Fibroblast of pulmonary artery (primary cell): ENCODE results near the gene UBXN2A.

Source experiments
- DNase-seq: peaks from one replicate; pipeline ENCODE4 v3.0.0-alpha.2; 2010; ENCODE audit warnings: low read depth
- H3K4me3 ChIP-seq: replicated peaks from 2 replicates; pipeline ENCODE4 v1.5.1; 2011; ENCODE audit warnings: low read depth, mild to moderate bottlenecking, control low read depth, low read length, moderate library complexity
- CTCF ChIP-seq: IDR thresholded peaks from 2 replicates; pipeline ENCODE4 v1.5.1; 2011; ENCODE audit warnings: mild to moderate bottlenecking, control low read depth, low read length, inconsistent platforms; ENCODE audit errors: missing control alignments

Gene UBXN2A

DNA sequence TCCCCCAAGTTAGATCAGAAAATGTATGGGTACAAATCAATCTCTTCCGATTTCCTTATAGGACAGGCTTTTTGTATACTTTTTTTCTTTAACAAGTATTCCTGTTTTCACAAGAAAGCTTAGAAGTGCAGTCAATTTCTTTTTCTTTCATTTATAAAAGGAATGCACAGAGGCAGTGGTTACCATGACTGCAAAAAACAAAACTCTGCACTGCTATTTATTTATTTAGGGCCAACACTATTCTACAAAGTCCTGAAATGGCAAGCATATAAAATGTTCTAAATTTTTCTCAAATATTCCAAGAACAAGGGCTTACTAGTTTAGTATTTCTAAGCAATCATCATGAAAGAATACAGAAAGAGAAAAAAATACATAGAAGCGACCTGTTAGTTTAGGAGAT is 35.6 kb upstream of the UBXN2A start:
- no peak overlapping the region for H3K4me3 ChIP-seq
- no peak for TF ChIP-seq CTCF
- peak; percentile 47 for DNase-seq

GRCh38 chr2:23905155-23905554 is 35.1 kb upstream of the UBXN2A start:
- H3K4me3 ChIP-seq, result no peak overlapping the region
- DNase-seq, result no peak
- no peak for TF ChIP-seq CTCF

- TF ChIP-seq CTCF, result no peak
- DNase-seq, result no peak
Observed at GRCh38 chr2:23912054-23912453, 28.2 kb upstream of the UBXN2A start.

GRCh38 chr2:23915327-23915726 is 24.9 kb upstream of the UBXN2A start:
- H3K4me3 ChIP-seq, result no peak overlapping the region
- TF ChIP-seq CTCF, result no peak
- no peak for DNase-seq

More at GRCh38 chr2:23912054-23912453, 28.2 kb upstream of the UBXN2A start:
- no peak overlapping the region for H3K4me3 ChIP-seq

DNA sequence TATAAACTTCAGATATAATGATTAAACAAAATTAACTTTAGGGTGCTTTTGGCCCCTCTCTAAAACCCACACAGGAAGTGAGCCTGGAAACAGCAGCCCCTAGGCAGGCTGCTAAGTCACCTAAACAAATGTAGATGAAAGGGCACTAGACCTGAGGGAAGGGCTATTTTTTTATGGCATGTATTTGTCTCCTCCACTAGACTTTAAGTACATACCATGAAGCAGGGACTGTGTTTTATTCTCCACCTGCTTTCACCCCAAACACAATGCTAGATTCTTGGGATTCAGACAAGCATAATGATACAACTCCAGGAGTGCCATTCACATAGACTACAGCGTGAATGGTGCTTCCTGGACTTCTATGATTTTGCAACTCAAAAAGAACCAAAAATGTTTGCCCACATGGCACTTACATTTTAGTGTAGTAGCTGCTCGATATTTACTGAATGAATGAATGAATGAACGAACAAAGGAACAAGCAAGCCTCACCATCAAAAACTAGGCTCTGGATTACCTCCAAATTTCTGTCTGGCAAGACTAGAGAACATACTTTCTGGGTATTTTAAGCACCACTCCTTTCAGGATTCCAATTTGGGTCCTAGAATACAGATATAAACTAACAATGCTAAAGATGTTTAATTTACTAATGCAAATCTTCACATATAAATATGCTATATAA is 23.4 kb upstream of the UBXN2A start:
- DNase-seq, result no peak
- TF ChIP-seq CTCF, result no peak

DNA sequence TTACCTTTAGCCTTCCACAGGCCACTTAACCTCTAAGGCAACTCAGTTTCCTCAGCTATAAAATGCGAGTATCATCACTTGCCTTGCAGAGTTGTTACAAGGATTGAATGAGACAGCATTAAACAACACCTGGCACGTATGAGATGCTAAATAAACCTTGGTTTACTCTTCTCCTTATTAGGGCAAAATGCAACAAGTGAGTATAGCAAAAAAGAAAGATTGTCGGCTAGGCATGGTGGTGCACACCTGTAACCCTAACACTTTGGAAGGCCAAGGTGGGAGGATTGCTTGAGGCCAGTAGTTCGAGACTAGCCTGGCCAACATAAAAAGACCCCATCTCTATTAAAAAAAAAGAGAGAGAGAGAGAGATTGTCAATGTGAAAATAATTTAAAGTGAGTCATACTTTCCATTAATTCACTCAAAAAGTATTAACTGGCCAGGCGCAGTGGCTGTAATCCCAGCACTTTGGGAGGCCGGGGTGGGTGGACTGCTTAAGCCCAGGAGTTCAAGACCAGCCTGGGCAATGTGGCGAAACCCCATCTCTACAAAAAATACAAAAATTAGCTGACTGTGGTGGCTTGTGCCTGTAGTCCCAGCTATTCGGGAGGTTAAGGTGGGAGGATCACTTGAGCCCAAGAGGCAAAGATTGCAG is 21.3 kb upstream of the UBXN2A start:
- no peak for TF ChIP-seq CTCF
- DNase-seq, result no peak
- no peak overlapping the region for H3K4me3 ChIP-seq

More for the DNA sequence above, 23.4 kb upstream of the UBXN2A start:
- no peak overlapping the region for H3K4me3 ChIP-seq
